Ovary (tissue), 9 donors: Measurements from ENCODE around the gene XPA. TPM values are rescaled to one million over a fixed set of nuclear protein-coding genes. Genes with fewer than 3 reads are reported as not detected.
A peak's percentile ranks its signal among the peaks of the same experiment; 100 is the strongest.

Experiments used
- DNase-seq, 5 donors: peaks; one replicate each; pipeline ENCODE4 v3.0.0-alpha.2; 2019 to 2020
- H3K27ac ChIP-seq, 2 donors: fragments of 200-600 bp; one replicate each; pipeline versions ENCODE4 v1.5.1 to v1.8.0; 2019 to 2022
- H3K27me3 ChIP-seq: fragments of 200-600 bp; one replicate; pipeline ENCODE4 v1.8.0; 2022
- H3K36me3 ChIP-seq: fragments of 200-600 bp; sonication (generic); one replicate; pipeline ENCODE4 v1.5.1; 2019
- H3K4me1 ChIP-seq: one replicate; pipeline ENCODE4 v1.8.1; 2013; ENCODE audit warnings: mild to moderate bottlenecking, moderate library complexity; ENCODE audit not compliant: insufficient read depth
- H3K4me3 ChIP-seq: fragments of 200-600 bp; sonication (generic); one replicate; pipeline ENCODE4 v1.5.1; 2017
- H3K9me3 ChIP-seq, 2 donors: fragments of 200-600 bp in 1 of 2; sonication (generic) in 1 of 2; one replicate each; pipeline versions ENCODE4 v1.5.1 to v1.8.1; 2013 to 2019; ENCODE audit warnings: mild to moderate bottlenecking in 1 of 2, moderate library complexity in 1 of 2
- EP300 ChIP-seq: sonication (generic); formaldehyde crosslinking; IDR thresholded peaks from one replicate; pipeline ENCODE4 v1.6.1; 2017; ENCODE audit warnings: antibody characterized with exemption
- POLR2A ChIP-seq: fragments of 450-650 bp; IDR thresholded peaks from one replicate; pipeline ENCODE4 v1.6.1; 2017; ENCODE audit warnings: antibody characterized with exemption, mild to moderate bottlenecking, moderate library complexity
- WGBS, 3 donors: extraction: QIAGEN DNeasy Blood & Tissue Kit in 1 of 3; methylation state at CpG; one replicate each; pipeline versions ENCODE4 v1.1.5 to v1.1.7; 2013 to 2017; 5-methylcytosine and 5-hydroxymethylcytosine counted together
- intact Hi-C, 4 donors: fragments of 100-400 bp; cut with DNase I; formaldehyde crosslinking; loops; one replicate each; pipeline versions ENCODE4 v1.11.0 to v1.15.1; 2022 to 2023
- polyA plus RNA-seq, 2 donors: library from polyadenylated mRNA; stranded (reverse); fragments of 200-250 nt in 1 of 2; fragments of 350-450 nt in 1 of 2; fragmentation: Illumina TruSeq in 1 of 2; extraction: RNeasy Lipid Tissue Mini Kit (QIAGEN cat#74804) in 1 of 2; gene quantifications; one replicate each; pipeline ENCODE4 v1.2.3, GENCODE V29; 2013 to 2014
- total RNA-seq, 7 donors: library from RNA; depleted of rRNA in 2 of 7; stranded (reverse); fragments of >200 nt in 2 of 7; fragmentation: NEBNext Ultra II Directional in 3 of 7; extraction: Animal tissue kit (Norgen Biotek cat#: 25700) in 3 of 7; gene quantifications; one replicate each; pipeline versions ENCODE4 v1.1.0 to v1.2.4, GENCODE V29; 2016 to 2023
- TF ChIP-seq, protein P1 (sequence below), 3 donors: fragments of 450-650 bp in 2 of 3; fragments of 200-600 bp in 1 of 3; IDR thresholded peaks; one replicate each; pipeline versions ENCODE4 v1.5.1 to v1.8.0; 2016 to 2022; ENCODE audit warnings: antibody characterized with exemption in 3 of 3, mild to moderate bottlenecking in 1 of 3
- donor health status: DM: no; HTN: no; CAD: no; lungs with moderate emphysema.
- donor health status: DM: no; HTN: no; CAD: no.
- donor health status: Bipolar disorder and iron deficiency.
- donor health status: DM: yes; HTN: yes; CAD: no.
- donor health status: DM: no; HTN: no; CAD: no.
- donor health status: DM: yes; HTN: yes; CAD: no.

Gene XPA
- total and polyA plus RNA-seq, 9 donors, result 13.7 to 23.6 (median 16.7) TPM

- H3K4me1 ChIP-seq, result peaks cover 3% of the 10 kb centered on the region
- no peaks in the 10 kb centered on the region for H3K27me3 ChIP-seq
- no peak overlapping the region for H3K27ac ChIP-seq
- WGBS, 3 donors, result 84 to 93% (median 91%) methylated on average over 14 of the region's 14 CpGs
- TF ChIP-seq, protein P1, sequence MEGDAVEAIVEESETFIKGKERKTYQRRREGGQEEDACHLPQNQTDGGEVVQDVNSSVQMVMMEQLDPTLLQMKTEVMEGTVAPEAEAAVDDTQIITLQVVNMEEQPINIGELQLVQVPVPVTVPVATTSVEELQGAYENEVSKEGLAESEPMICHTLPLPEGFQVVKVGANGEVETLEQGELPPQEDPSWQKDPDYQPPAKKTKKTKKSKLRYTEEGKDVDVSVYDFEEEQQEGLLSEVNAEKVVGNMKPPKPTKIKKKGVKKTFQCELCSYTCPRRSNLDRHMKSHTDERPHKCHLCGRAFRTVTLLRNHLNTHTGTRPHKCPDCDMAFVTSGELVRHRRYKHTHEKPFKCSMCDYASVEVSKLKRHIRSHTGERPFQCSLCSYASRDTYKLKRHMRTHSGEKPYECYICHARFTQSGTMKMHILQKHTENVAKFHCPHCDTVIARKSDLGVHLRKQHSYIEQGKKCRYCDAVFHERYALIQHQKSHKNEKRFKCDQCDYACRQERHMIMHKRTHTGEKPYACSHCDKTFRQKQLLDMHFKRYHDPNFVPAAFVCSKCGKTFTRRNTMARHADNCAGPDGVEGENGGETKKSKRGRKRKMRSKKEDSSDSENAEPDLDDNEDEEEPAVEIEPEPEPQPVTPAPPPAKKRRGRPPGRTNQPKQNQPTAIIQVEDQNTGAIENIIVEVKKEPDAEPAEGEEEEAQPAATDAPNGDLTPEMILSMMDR (IDR thresholded peaks at IDR 0.05), result no peak
- TF ChIP-seq EP300 (no peak), POLR2A (no peak)
- peak in 2 of 5 donors; percentile 27 to 35 for DNase-seq
- H3K36me3 ChIP-seq, result no peaks in the 10 kb centered on the region
- H3K4me3 ChIP-seq, result no peak overlapping the region
- no peaks in the 10 kb centered on the region for H3K9me3 ChIP-seq
- intact Hi-C loops, result no loop called here
Measured at GRCh38 chr9:97698865-97699264, 1.7 kb upstream of the XPA start.

DNA sequence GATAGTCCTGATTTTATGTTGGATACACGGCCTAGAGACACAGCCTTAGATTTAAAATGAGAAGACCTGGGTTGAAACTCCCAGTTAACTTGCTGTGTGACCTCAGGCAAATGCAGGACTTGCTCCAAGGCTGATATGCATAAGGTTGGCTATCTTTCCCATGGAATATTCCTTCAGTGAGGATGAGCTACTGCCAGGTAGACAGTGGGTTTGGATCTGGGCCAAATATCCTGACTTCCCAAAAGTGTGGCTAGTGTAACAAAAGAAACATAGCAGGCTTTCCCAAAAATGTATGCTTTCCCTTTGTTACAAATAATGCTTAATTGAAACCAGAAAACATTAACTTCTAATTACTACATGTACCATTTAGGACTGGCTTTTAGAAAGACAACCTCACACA, 697 bp upstream of the XPA start:
- TF ChIP-seq, protein P1 (IDR thresholded peaks at IDR 0.05), result no peak
- TF ChIP-seq POLR2A (no peak), EP300 (no peak)
- no peaks in the 10 kb centered on the region for H3K36me3 ChIP-seq
- 16 to 26% (median 24%) methylated on average over 1 of the region's 1 CpG for WGBS, 3 donors
- intact Hi-C loops, result no loop called here
- H3K4me1 ChIP-seq, result peaks cover 3% of the 10 kb centered on the region
- peak overlapping the region; percentile 64 for H3K4me3 ChIP-seq
- no peaks in the 10 kb centered on the region for H3K27me3 ChIP-seq
- no peaks in the 10 kb centered on the region for H3K9me3 ChIP-seq
- peak overlapping the region; percentile 92 to 97 for H3K27ac ChIP-seq
- no peak for DNase-seq

DNA sequence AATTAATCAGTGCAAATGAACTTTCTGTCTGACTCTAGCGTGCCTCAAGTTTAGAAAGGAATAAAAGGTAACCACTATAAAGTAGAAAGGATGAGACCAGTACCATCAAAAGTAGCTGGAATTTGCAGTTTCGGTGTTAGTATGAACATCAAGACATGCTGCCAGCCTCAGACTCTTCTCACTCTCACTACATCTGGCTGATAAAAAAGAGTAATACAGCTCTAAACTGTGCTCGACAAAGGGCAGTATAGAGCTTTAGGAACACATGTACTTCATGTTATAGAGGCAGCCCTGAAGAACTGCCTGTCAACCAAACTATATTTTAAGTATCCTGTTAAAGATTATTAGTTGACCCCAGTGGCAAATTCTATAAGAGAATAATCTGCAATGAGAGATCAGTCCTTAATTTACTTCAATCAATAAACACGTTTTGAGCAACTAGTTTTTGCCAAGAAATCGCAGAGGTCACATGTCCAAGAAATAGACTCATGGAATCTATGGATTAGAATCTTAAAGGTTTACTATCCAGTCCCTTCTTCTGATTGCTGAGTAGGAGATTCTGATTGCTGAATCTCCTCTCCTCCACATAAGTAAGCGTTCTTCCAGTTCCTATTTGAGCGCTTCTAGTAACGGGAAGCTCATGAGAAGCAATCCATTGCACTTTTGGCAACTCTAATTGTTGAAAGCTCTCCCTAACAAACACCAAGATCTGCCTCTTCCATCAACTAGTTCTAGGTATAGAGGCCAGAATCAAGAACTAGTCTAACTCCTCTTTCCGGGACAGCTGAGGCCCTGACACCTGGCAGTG, 941 bp downstream of the XPA start:
- intact Hi-C loops, result no loop called here
- DNase-seq, result no peak
- H3K4me3 ChIP-seq, result peak overlapping the region; percentile 64
- H3K27me3 ChIP-seq, result no peaks in the 10 kb centered on the region
- H3K4me1 ChIP-seq, result peaks cover 3% of the 10 kb centered on the region
- TF ChIP-seq, protein P1 (IDR thresholded peaks at IDR 0.05), result no peak
- no peaks in the 10 kb centered on the region for H3K9me3 ChIP-seq
- H3K36me3 ChIP-seq, result no peaks in the 10 kb centered on the region
- H3K27ac ChIP-seq, result peak overlapping the region; percentile 92 to 97
- WGBS, 3 donors, result 8 to 14% (median 9%) methylated on average over 9 of the region's 9 CpGs

DNA sequence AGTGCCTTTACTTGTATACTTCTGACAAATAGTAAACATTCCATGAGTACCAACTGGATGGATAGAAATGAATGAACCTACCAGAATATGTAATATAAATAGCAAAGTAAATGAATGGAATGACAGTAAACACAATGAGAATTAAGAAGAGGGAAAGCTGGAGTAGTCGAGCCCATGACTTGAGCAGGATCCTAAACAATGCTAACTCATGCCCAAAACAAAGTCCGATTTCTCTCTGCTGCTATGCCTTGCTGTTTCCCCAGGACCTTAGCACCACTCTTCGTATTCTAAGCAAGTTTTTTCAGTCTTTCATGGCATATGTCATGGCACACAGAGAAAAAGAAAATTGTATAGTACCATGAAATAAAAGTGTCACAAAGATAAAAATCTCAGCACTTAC, 1.8 kb downstream of the XPA start:
- H3K4me1 ChIP-seq, result peaks cover 3% of the 10 kb centered on the region
- H3K27ac ChIP-seq, result no peak overlapping the region
- H3K4me3 ChIP-seq, result no peak overlapping the region
- H3K36me3 ChIP-seq, result no peaks in the 10 kb centered on the region
- TF ChIP-seq EP300 (no peak), POLR2A (no peak)
- TF ChIP-seq, protein P1 (IDR thresholded peaks at IDR 0.05), result no peak
- no peak for DNase-seq
- intact Hi-C loops, result no loop called here
- 60 to 73% (median 67%) methylated on average over 3 of the region's 3 CpGs for WGBS, 3 donors
- H3K27me3 ChIP-seq, result no peaks in the 10 kb centered on the region
- no peaks in the 10 kb centered on the region for H3K9me3 ChIP-seq
